HG02610 (cell line): Measurements from ENCODE around the gene HIPK4.
"Not testable (repeated sequence)": the region's sequence is repeated elsewhere in the genome, so short reads cannot be mapped to it uniquely, and the experiment has no call there.

Source experiments
- ATAC-seq: cut with Tn5 transposase; IDR thresholded peaks from one replicate; pipeline ENCODE4 v1.9.1; 2021; ENCODE audit warnings: mild to moderate bottlenecking, moderate library complexity; ENCODE audit not compliant: unreplicated experiment

The HIPK4 gene

GRCh38 chr19:40390084-40390742 is at the start of gene HIPK4:
HIPK4 (minus strand) TSS chr19:40390181; CDS start chr19:40389902, 279 bp downstream.
- no peak for ATAC-seq

- no peak for ATAC-seq
These were observed 48.3 kb upstream of the HIPK4 start for GRCh38 chr19:40438284-40438683.

GRCh38 chr19:40433391-40434216 is 43.6 kb upstream of the HIPK4 start:
- ATAC-seq = peak; percentile 54

- ATAC-seq = not testable (repeated sequence)
These were observed 42.8 kb upstream of the HIPK4 start for GRCh38 chr19:40432760-40433159.

- no peak for ATAC-seq
These were observed 41.7 kb upstream of the HIPK4 start for GRCh38 chr19:40431698-40432097.

- ATAC-seq = not testable (repeated sequence)
These were observed 40.3 kb upstream of the HIPK4 start for GRCh38 chr19:40430242-40430641.

- not testable (repeated sequence) for ATAC-seq
These were observed 38.2 kb upstream of the HIPK4 start for GRCh38 chr19:40428197-40428596.

GRCh38 chr19:40425450-40426287 is 35.7 kb upstream of the HIPK4 start, which contains the start of gene SERTAD1:
SERTAD1 (minus strand) TSS chr19:40425992; CDS start chr19:40423546, 2,446 bp downstream.
- ATAC-seq = peak; percentile 83

GRCh38 chr19:40424637-40425449 is 34.9 kb upstream of the HIPK4 start:
- ATAC-seq = no peak

- ATAC-seq = no peak
These were observed 34.0 kb upstream of the HIPK4 start for GRCh38 chr19:40423938-40424337.

GRCh38 chr19:40422748-40423566 is 33.0 kb upstream of the HIPK4 start:
- ATAC-seq = no peak

- no peak for ATAC-seq
These were observed 32.2 kb upstream of the HIPK4 start for GRCh38 chr19:40421993-40422747.

GRCh38 chr19:40420766-40421765 is 31.1 kb upstream of the HIPK4 start:
- peak; percentile 39 for ATAC-seq

GRCh38 chr19:40420451-40420765 is 30.4 kb upstream of the HIPK4 start:
- no peak for ATAC-seq

GRCh38 chr19:40419780-40420179 is 29.8 kb upstream of the HIPK4 start:
- ATAC-seq = no peak

- no peak for ATAC-seq
These were observed 29.2 kb upstream of the HIPK4 start for GRCh38 chr19:40419066-40419612.

- no peak for ATAC-seq
These were observed 28.1 kb upstream of the HIPK4 start for GRCh38 chr19:40418040-40418439.

- ATAC-seq = no peak
These were observed 27.6 kb upstream of the HIPK4 start for GRCh38 chr19:40417643-40417981.
